ENCODE data around the gene SWSAP1. TPM values are rescaled to one million over a fixed set of nuclear protein-coding genes. Genes with fewer than 3 reads are reported as not detected.
A peak's percentile ranks its signal among the peaks of the same experiment; 100 is the strongest.

SWSAP1 gene
- total and polyA plus RNA-seq, 2 of the 4 experiments (the other 2 are of a cell fraction): 0.36 to 1.6 TPM

DNA sequence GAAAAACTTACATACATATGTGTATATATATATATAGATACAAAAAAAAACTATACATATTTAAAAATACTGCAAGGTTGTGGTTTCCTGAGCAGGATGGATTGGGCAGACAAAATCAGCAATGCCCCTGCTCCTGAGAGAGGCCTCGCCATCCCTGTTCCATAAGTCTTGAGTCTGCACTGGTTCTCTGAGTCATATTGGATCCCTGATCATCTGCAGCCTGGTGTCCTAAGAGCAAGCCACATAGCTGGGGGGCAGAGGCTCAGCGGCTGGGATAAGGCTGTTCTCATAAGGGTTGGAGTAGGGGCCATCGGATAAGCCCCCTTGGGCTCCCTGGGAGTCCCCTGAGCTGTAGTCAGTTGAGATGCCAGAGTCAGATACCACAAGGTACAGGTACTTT, 3.3 kb downstream of the SWSAP1 start:
- H4K5ac ChIP-seq (ENCODE audit: low read depth, low read length): peak overlapping the region; percentile 22; the same call in 1 of the 2 replicates
- H4K91ac ChIP-seq (ENCODE audit: insufficient read depth, low read depth, low read length): peak overlapping the region; percentile 61; the same call in 1 of the 2 replicates
- H2BK120ac ChIP-seq (ENCODE audit: low read depth, low read length): peak overlapping the region; percentile 43; the same call in 1 of the 2 replicates
- no peaks in the 10 kb centered on the region for H3K36me3 ChIP-seq (ENCODE audit: control insufficient read depth, insufficient read depth, low read length)
- H2AFZ ChIP-seq (replicated peaks; ENCODE audit: low read length, poor library complexity): peak overlapping the region; percentile 12
- peak overlapping the region in 1 of 2 experiments; percentile 64; a peak in 1 of 4 replicates for H4K8ac ChIP-seq (ENCODE audit: low read depth in 2 of 2, low read length in 2 of 2)
- ATAC-seq (ENCODE audit: low read depth) (no peak), DNase-seq (peak; percentile 37)
- in situ Hi-C loops (cut with MboI; ENCODE audit: low sequenced_read_pairs) (no loop called here), intact Hi-C loops (cut with micrococcal nuclease) (no loop called here), dilution Hi-C loops (cut with HindIII; ENCODE audit: low sequenced_read_pairs, unreplicated experiment) (no loop called here)
- no peaks in the 10 kb centered on the region; the same call in 1 of the 2 replicates for H3K27me3 ChIP-seq (ENCODE audit: control insufficient read depth, insufficient read depth, low read length)
- no peak overlapping the region for H2BK15ac ChIP-seq (ENCODE audit: low read depth, low read length)
- peak overlapping the region; percentile 80; the same call in 1 of the 2 replicates for H3K14ac ChIP-seq (replicated peaks; ENCODE audit: low read depth, low read length)
- no TSS peak for BruUV-seq (replicated peaks)
- TF ChIP-seq SMC3 (IDR thresholded peaks at IDR 0.05; ENCODE audit: low read depth, low read length) (no peak), RCOR1 (IDR thresholded peaks at IDR 0.05; ENCODE audit: insufficient replicate concordance, low read length) (no peak), MAZ (IDR thresholded peaks at IDR 0.05; ENCODE audit: borderline replicate concordance, low read depth, low read length) (no peak), CHD1 (IDR thresholded peaks at IDR 0.05; ENCODE audit: low read depth, low read length) (no peak), MAFK (IDR thresholded peaks at IDR 0.05; ENCODE audit: low read depth, low read length) (no peak), RFX5 (IDR thresholded peaks at IDR 0.05; ENCODE audit: low read depth, low read length) (no peak)
- TF ChIP-seq, protein P1, sequence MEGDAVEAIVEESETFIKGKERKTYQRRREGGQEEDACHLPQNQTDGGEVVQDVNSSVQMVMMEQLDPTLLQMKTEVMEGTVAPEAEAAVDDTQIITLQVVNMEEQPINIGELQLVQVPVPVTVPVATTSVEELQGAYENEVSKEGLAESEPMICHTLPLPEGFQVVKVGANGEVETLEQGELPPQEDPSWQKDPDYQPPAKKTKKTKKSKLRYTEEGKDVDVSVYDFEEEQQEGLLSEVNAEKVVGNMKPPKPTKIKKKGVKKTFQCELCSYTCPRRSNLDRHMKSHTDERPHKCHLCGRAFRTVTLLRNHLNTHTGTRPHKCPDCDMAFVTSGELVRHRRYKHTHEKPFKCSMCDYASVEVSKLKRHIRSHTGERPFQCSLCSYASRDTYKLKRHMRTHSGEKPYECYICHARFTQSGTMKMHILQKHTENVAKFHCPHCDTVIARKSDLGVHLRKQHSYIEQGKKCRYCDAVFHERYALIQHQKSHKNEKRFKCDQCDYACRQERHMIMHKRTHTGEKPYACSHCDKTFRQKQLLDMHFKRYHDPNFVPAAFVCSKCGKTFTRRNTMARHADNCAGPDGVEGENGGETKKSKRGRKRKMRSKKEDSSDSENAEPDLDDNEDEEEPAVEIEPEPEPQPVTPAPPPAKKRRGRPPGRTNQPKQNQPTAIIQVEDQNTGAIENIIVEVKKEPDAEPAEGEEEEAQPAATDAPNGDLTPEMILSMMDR (conservative IDR thresholded peaks at IDR 0.05; ENCODE audit: low read depth, low read length): no peak
- H3K9me1 ChIP-seq (ENCODE audit: insufficient read depth, low read length): peaks cover 37% of the 10 kb centered on the region
- peaks cover 25% of the 10 kb centered on the region for H3K4me1 ChIP-seq (ENCODE audit: control insufficient read depth, insufficient read depth, low read length)
- peaks cover 11% of the 10 kb centered on the region; the same call in 1 of the 2 replicates for H4K20me1 ChIP-seq (ENCODE audit: insufficient read depth, low read length)
- H3K4me2 ChIP-seq (ENCODE audit: low read depth, low read length): peak overlapping the region; percentile 42; the same call in 1 of the 2 replicates
- CTCF ChIA-PET: interaction anchor here (1.2 kb wide), 1 partner anchor 84 kb away, joined by 5 read pairs; no protein-coding TSS in a partner anchor
- H2BK5ac ChIP-seq (ENCODE audit: low read depth, low read length, poor library complexity, severe bottlenecking): peak overlapping the region; percentile 78
- no peak overlapping the region for H3K56ac ChIP-seq (ENCODE audit: extremely low read depth, insufficient read depth, low read length)
- peak overlapping the region; percentile 92 for H2AK9ac ChIP-seq (replicated peaks; ENCODE audit: low read depth, low read length, poor library complexity)
- H3K4me3 ChIP-seq (ENCODE audit: insufficient read depth, low read depth, low read length): no peak overlapping the region
- peak overlapping the region; percentile 80 for H3K4ac ChIP-seq (ENCODE audit: low read depth, low read length)
- H3K79me1 ChIP-seq (ENCODE audit: low read depth in 1 of 2, low read length in 2 of 2): peaks cover 8 to 41% of the 10 kb centered on the region in 2 experiments
- H3K23ac ChIP-seq (ENCODE audit: low read depth, low read length): no peak overlapping the region
- POLR2A ChIA-PET (ENCODE audit: unreplicated experiment): no interaction called here
- peak overlapping the region; percentile 19; the same call in 1 of the 2 replicates for H3K9ac ChIP-seq (ENCODE audit: low read depth, low read length)
- H3K27ac ChIP-seq (ENCODE audit: insufficient read depth, low read length): peak overlapping the region; percentile 75
- H3K9me3 ChIP-seq (ENCODE audit: control insufficient read depth, insufficient read depth, low read length): no peaks in the 10 kb centered on the region
- H3K18ac ChIP-seq (ENCODE audit: low read depth, low read length): 0 out of 2 replicates have a peak overlapping the region, but pooled peaks have one; percentile 3
- peak overlapping the region; percentile 62; the same call in 1 of the 2 replicates for H2BK20ac ChIP-seq (ENCODE audit: low read depth, low read length)
- WGBS, 2 experiments (ENCODE audit: extremely low coverage in 2 of 2, insufficient read length in 1 of 2): 87% methylated on average over 3 of the region's 3 CpGs; no CpG with 5 or more reads in 1 of the 2 experiments
- peak overlapping the region; percentile 93; the same call in 1 of the 2 replicates for H2AK5ac ChIP-seq (ENCODE audit: low read depth, low read length)

Measured in IMR-90 (cell line).